H1 (cell line): ENCODE results near the gene ZBTB46. TPM values are rescaled to one million over a fixed set of nuclear protein-coding genes. Genes with fewer than 3 reads are reported as not detected.
"Not testable (repeated sequence)": the region's sequence is repeated elsewhere in the genome, so short reads cannot be mapped to it uniquely, and the experiment has no call there.

ENCODE experiments used
- CTCF ChIA-PET: fragments of 300-600 bp; sonication (Branson Sonifier 250); formaldehyde crosslinking; loops from one replicate; lab custom pipeline; 2021; ENCODE audit not compliant: partially characterized antibody; lab: Charles Lee
- POLR2A ChIA-PET: fragments of 300-600 bp; sonication (Branson Sonifier 250); formaldehyde crosslinking; loops from one replicate; lab custom pipeline; 2021; ENCODE audit warnings: inconsistent platforms; ENCODE audit not compliant: partially characterized antibody; lab: Charles Lee
- DNase-seq, 2 experiments: peaks; one replicate each; pipeline versions ENCODE4 v3.0.0 to v3.0.0-alpha.2; 2010 to 2022; ENCODE audit warnings: low spot score in 2 of 2, low read depth in 1 of 2, mixed read lengths in 1 of 2
- FAIRE-seq: peaks from 2 replicates; lab custom pipeline; 2011; peaks lifted over from hg19 to GRCh38; lab: Jason Lieb, UNC
- H2AFZ ChIP-seq: 2 replicates; pipeline ENCODE4 v1.8.1; 2012; ENCODE audit warnings: low read length, inconsistent platforms
- H2AK5ac ChIP-seq: 2 replicates; pipeline ENCODE4 v1.6.1; 2013; ENCODE audit warnings: low read depth, low read length
- H2BK120ac ChIP-seq: replicated peaks from 2 replicates; pipeline ENCODE3; 2013; ENCODE audit warnings: low read depth, low read length, inconsistent platforms
- H2BK12ac ChIP-seq: 2 replicates; pipeline ENCODE4 v1.6.1; 2013; ENCODE audit warnings: low read depth, low read length
- H2BK15ac ChIP-seq: 2 replicates; pipeline ENCODE4 v1.6.1; 2013; ENCODE audit warnings: low read length
- H2BK20ac ChIP-seq: 2 replicates; pipeline ENCODE4 v1.6.1; 2013; ENCODE audit warnings: low read length
- H2BK5ac ChIP-seq: 2 replicates; pipeline ENCODE4 v1.6.1; 2013; ENCODE audit warnings: low read depth, low read length
- H3K14ac ChIP-seq: 2 replicates; pipeline ENCODE4 v1.6.1; 2013; ENCODE audit warnings: inconsistent platforms; ENCODE audit not compliant: insufficient read length
- H3K18ac ChIP-seq: 2 replicates; pipeline ENCODE4 v1.6.1; 2013; ENCODE audit warnings: low read length; ENCODE audit errors: extremely low read depth
- H3K23ac ChIP-seq: 2 replicates; pipeline ENCODE4 v1.6.1; 2013; ENCODE audit warnings: inconsistent platforms; ENCODE audit not compliant: insufficient read length
- H3K23me2 ChIP-seq: 2 replicates; pipeline ENCODE4 v1.6.1; 2013; ENCODE audit warnings: low read depth, low read length
- H3K27ac ChIP-seq: 2 replicates; pipeline ENCODE4 v1.6.1; 2011; ENCODE audit warnings: low read depth, low read length, inconsistent platforms
- H3K27me3 ChIP-seq, 4 experiments: replicated peaks in 1 of 4; 1 replicate in 1 of 4; 2 replicates in 3 of 4; pipeline versions ENCODE4 v1.6.1 to v1.8.1; 2011 to 2013; ENCODE audit warnings: low read length in 3 of 4, mild to moderate bottlenecking in 3 of 4, inconsistent platforms in 2 of 4, mixed read lengths in 2 of 4, moderate library complexity in 1 of 4; ENCODE audit not compliant: control insufficient read depth in 3 of 4, insufficient read depth in 3 of 4; ENCODE audit errors: extremely low read depth in 1 of 4
- H3K36me3 ChIP-seq, 4 experiments: 2 replicates each; pipeline versions ENCODE4 v1.6.1 to v1.8.1; 2011 to 2013; ENCODE audit warnings: mild to moderate bottlenecking in 4 of 4, low read length in 3 of 4, moderate library complexity in 2 of 4, control low read depth in 1 of 4, inconsistent platforms in 1 of 4; ENCODE audit not compliant: insufficient read depth in 4 of 4, control insufficient read depth in 2 of 4
- H3K4ac ChIP-seq: replicated peaks from 2 replicates; pipeline ENCODE3; 2013; ENCODE audit warnings: low read length, low read depth, mixed read lengths, inconsistent platforms; ENCODE audit not compliant: insufficient read length
- H3K4me1 ChIP-seq, 4 experiments: replicated peaks in 1 of 4; 1 replicate in 1 of 4; 2 replicates in 3 of 4; pipeline versions ENCODE4 v1.6.1 to v1.8.1; 2011 to 2013; ENCODE audit warnings: low read length in 3 of 4, inconsistent platforms in 2 of 4, mixed read lengths in 1 of 4; ENCODE audit not compliant: insufficient read depth in 4 of 4, control insufficient read depth in 3 of 4
- H3K4me2 ChIP-seq, 2 experiments: 2 replicates each; pipeline versions ENCODE4 v1.6.1 to v1.8.1; 2011 to 2013; ENCODE audit warnings: low read depth in 2 of 2, low read length in 2 of 2, control low read depth in 1 of 2, inconsistent platforms in 1 of 2, mild to moderate bottlenecking in 1 of 2; ENCODE audit not compliant: insufficient read depth in 1 of 2
- H3K4me3 ChIP-seq, 4 experiments: fragments of 200-600, 300-600 bp in 1 of 4; sonication (generic), shearing (Covaris generic), sonication (Bioruptor Twin) in 1 of 4; 2 replicates each; pipeline versions ENCODE4 v1.5.1 to v1.8.1; 2011 to 2016; ENCODE audit warnings: low read length in 4 of 4, low read depth in 3 of 4, control low read depth in 2 of 4, inconsistent platforms in 2 of 4, mild to moderate bottlenecking in 2 of 4, mixed read lengths in 1 of 4, moderate library complexity in 1 of 4; ENCODE audit not compliant: insufficient read depth in 2 of 4; ENCODE audit errors: extremely low read depth in 1 of 4
- H3K56ac ChIP-seq: replicated peaks from 2 replicates; pipeline ENCODE3; 2013; ENCODE audit warnings: low read depth, mild to moderate bottlenecking, mixed read lengths, low read length, inconsistent platforms; ENCODE audit not compliant: insufficient read length
- H3K79me1 ChIP-seq: 2 replicates; pipeline ENCODE4 v1.6.1; 2013; ENCODE audit warnings: low read depth, low read length, control low read depth
- H3K79me2 ChIP-seq, 2 experiments: 2 replicates each; pipeline versions ENCODE4 v1.6.1 to v1.8.1; 2012 to 2013; ENCODE audit warnings: low read length in 2 of 2, mild to moderate bottlenecking in 2 of 2, inconsistent platforms in 1 of 2; ENCODE audit not compliant: insufficient read depth in 2 of 2, control insufficient read depth in 1 of 2
- H3K9ac ChIP-seq, 4 experiments: replicated peaks in 1 of 4; 1 replicate in 1 of 4; 2 replicates in 3 of 4; pipeline versions ENCODE4 v1.6.1 to v1.8.1; 2011 to 2013; ENCODE audit warnings: low read depth in 3 of 4, low read length in 3 of 4, control low read depth in 2 of 4, mild to moderate bottlenecking in 2 of 4, moderate library complexity in 2 of 4, inconsistent platforms in 1 of 4; ENCODE audit errors: extremely low read depth in 1 of 4
- H3K9me3 ChIP-seq, 2 experiments: 2 replicates each; pipeline versions ENCODE4 v1.6.1 to v1.8.1; 2012 to 2013; ENCODE audit warnings: mild to moderate bottlenecking in 2 of 2, moderate library complexity in 2 of 2, control low read depth in 1 of 2, inconsistent platforms in 1 of 2, low read depth in 1 of 2, low read length in 1 of 2, mixed read lengths in 1 of 2; ENCODE audit not compliant: insufficient read depth in 2 of 2
- H4K20me1 ChIP-seq, 2 experiments: replicated peaks in 1 of 2; 2 replicates each; pipeline versions ENCODE3 to v1.8.1; 2011 to 2013; ENCODE audit warnings: inconsistent platforms in 2 of 2, low read length in 2 of 2, mild to moderate bottlenecking in 1 of 2; ENCODE audit not compliant: insufficient read depth in 2 of 2, control insufficient read depth in 1 of 2
- H4K5ac ChIP-seq: 2 replicates; pipeline ENCODE4 v1.6.1; 2013; ENCODE audit warnings: low read length, low read depth, mixed read lengths, inconsistent platforms; ENCODE audit not compliant: insufficient read length
- H4K8ac ChIP-seq: 2 replicates; pipeline ENCODE4 v1.8.0; 2013; ENCODE audit warnings: mild to moderate bottlenecking, moderate library complexity, low read length, inconsistent platforms; ENCODE audit not compliant: insufficient read depth; ENCODE audit errors: extremely low read depth
- H4K91ac ChIP-seq: replicated peaks from 2 replicates; pipeline ENCODE3; 2013; ENCODE audit warnings: low read length, mixed read lengths, inconsistent platforms; ENCODE audit not compliant: insufficient read length
- RNF2 ChIP-seq: fragments of 200-900, 300-1000 bp; sonication (generic); IDR thresholded peaks from 2 replicates; pipeline ENCODE4 v1.7.1; 2016; ENCODE audit warnings: borderline replicate concordance, low read depth, mild to moderate bottlenecking, antibody characterized with exemption, low read length; ENCODE audit not compliant: poor library complexity, severe bottlenecking; ENCODE audit errors: missing control alignments
- WGBS, 2 experiments: shearing (Covaris generic) in 1 of 2; methylation state at CpG; one replicate each; pipeline versions ENCODE4 v1.1.6 to v1.1.7; 2013 to 2015; ENCODE audit warnings: low lambda C conversion rate in 2 of 2, mixed read lengths in 2 of 2, inconsistent platforms in 1 of 2, low coverage in 1 of 2, missing lambda C conversion rate in 1 of 2; ENCODE audit not compliant: insufficient replicate concordance in 2 of 2, insufficient coverage in 1 of 2, insufficient read length in 1 of 2; ENCODE audit errors: extremely low coverage in 1 of 2, missing lambda C conversion rate in 1 of 2; 5-methylcytosine and 5-hydroxymethylcytosine counted together
- polyA plus RNA-seq, 7 experiments: library from polyadenylated mRNA; depleted of rRNA in 3 of 7; stranded (reverse) in 5 of 7; unstranded in 2 of 7; fragments of >200 nt in 5 of 7; fragments of 200-250 nt in 2 of 7; gene quantifications; 1 replicate in 5 of 7; 2 replicates in 1 of 7; 4 replicates in 1 of 7; pipeline versions ENCODE4 v1.2.1 to v1.2.3, GENCODE V29; 2011 to 2013; ENCODE audit warnings: missing spikeins in 2 of 7, mixed read lengths in 2 of 7
- total RNA-seq: library from RNA; stranded (reverse); fragmentation: NEBNext Ultra II Directional; extraction: Animal tissue kit (Norgen Biotek cat#: 25700); gene quantifications from 2 replicates; pipeline ENCODE4 v1.2.1, GENCODE V29; 2021

ZBTB46 gene
- total and polyA plus RNA-seq, 2 of the 8 experiments (the other 6 are each of a cell fraction or from before 2014, with no cell fraction given), result 6.4 to 22.4 TPM

GRCh38 chr20:63731410-63731809 is 99.7 kb downstream of the ZBTB46 start (continued):
- TF ChIP-seq RNF2, result no peak

DNA sequence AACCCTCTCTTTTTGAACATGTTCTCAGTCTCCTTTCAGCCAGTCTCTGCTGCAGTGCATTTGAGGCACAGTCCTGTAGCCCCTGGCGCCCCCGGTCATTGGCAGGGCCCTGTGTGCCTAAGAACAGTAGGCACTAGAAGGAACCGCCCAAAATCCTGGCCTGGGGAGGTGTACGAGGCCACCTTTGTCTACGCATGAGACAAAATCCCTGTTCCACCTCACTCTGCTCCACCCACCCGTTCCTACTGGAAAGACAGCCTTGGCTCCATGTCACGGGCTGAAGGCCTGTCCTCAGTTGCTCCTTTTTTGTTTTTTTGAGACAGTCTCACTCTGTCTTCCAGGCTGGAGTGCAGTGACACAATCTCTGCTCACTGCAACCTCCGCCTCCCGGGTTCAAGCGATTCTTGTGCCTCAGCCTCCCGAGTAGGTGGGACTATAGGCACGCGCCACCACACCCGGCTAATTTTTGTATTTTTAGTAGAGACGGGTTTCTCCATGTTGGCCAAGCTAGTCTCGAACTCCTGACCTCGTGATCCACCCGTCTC is 100.8 kb downstream of the ZBTB46 start:
- POLR2A ChIA-PET, result interaction anchor here (1.0 to 2.7 kb wide), 3 partner anchors 23 to 101 kb away, joined by 3 to 6 read pairs (median 3); partner anchors contain the start of genes ARFRP1, STMN3 and ZGPAT
- H3K4me3 ChIP-seq, H2AFZ ChIP-seq, DNase-seq, H2BK20ac ChIP-seq, H2AK5ac ChIP-seq, H2BK15ac ChIP-seq, FAIRE-seq, H3K4ac ChIP-seq, H2BK120ac ChIP-seq, H3K4me2 ChIP-seq, H3K14ac ChIP-seq, H3K9me3 ChIP-seq, H4K91ac ChIP-seq, H3K56ac ChIP-seq, H4K8ac ChIP-seq, H3K79me2 ChIP-seq, H3K27ac ChIP-seq, H4K5ac ChIP-seq, H2BK12ac ChIP-seq, H3K9ac ChIP-seq, H3K23me2 ChIP-seq, H3K4me1 ChIP-seq, H2BK5ac ChIP-seq, H3K18ac ChIP-seq, H3K27me3 ChIP-seq, H3K23ac ChIP-seq: not testable (repeated sequence)
- 94% methylated on average over 18 of the region's 18 CpGs; no CpG with 5 or more reads in 1 of the 2 experiments for WGBS, 2 experiments
- CTCF ChIA-PET, result interaction anchor here (2.4 kb wide), 1 partner anchor 22 kb away, joined by 6 read pairs; the partner anchor contains the start of genes ARFRP1 and ZGPAT
- Histone ChIP-seq H3K36me3 (peaks cover 0 to 14% (median 3%) of the 10 kb centered on the region in 4 experiments; a peak in 5 of 8 replicates), H3K79me1 (peaks cover 18% of the 10 kb centered on the region), H4K20me1 (peaks cover 5 to 34% of the 10 kb centered on the region in 2 experiments)
